ENCODE results near the gene KPNB1. TPM values are rescaled to one million over a fixed set of nuclear protein-coding genes. Genes with fewer than 3 reads are reported as not detected.

KPNB1 gene
- total and polyA plus RNA-seq, 2 of the 8 experiments (the other 6 are each of a cell fraction or from before 2014, with no cell fraction given), result 171 to 625 TPM

DNA sequence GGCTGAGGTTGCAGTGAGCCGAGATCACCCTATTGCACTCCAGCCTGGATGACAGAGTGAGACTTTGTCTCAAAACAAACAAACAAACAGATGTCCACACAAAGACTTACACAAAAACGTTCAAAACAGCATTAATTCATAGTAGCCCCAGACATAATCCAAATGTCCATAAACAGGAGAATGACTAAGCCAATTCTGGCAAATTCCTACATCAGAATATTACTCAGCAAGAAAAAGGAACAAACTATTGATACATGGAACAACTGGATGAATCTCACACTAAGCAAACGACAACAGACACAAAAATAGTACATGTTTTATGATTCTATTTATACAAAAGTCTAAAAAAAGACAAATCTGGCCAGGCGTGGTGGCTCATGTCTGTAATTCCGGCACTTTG is 10.8 kb upstream of the KPNB1 start:
- WGBS, 2 experiments (ENCODE audit: extremely low coverage in 1 of 2, insufficient coverage in 1 of 2, insufficient read length in 1 of 2, insufficient replicate concordance in 2 of 2, low coverage in 1 of 2, low lambda C conversion rate in 2 of 2, missing lambda C conversion rate in 1 of 2), result 90% methylated on average over 5 of the region's 5 CpGs; no CpG with 5 or more reads in 1 of the 2 experiments
- no peak overlapping the region for H3K4ac ChIP-seq (replicated peaks; ENCODE audit: insufficient read length, low read depth, low read length)
- POLR2A ChIA-PET (ENCODE audit: partially characterized antibody), result no interaction called here
- H2BK12ac ChIP-seq (ENCODE audit: low read depth, low read length), result no peak overlapping the region
- no peak overlapping the region for H2BK15ac ChIP-seq (ENCODE audit: low read length)
- TF ChIP-seq BRCA1 (IDR thresholded peaks at IDR 0.05; ENCODE audit: low read depth, low read length) (no peak), RNF2 (IDR thresholded peaks at IDR 0.05; ENCODE audit: borderline replicate concordance, low read depth, low read length, missing control alignments, poor library complexity, severe bottlenecking) (no peak), CHD1 (IDR thresholded peaks at IDR 0.05; ENCODE audit: low read depth, low read length) (no peak), RFX5 (IDR thresholded peaks at IDR 0.05; ENCODE audit: borderline replicate concordance, low read depth, low read length) (no peak), EP300 (IDR thresholded peaks at IDR 0.05; ENCODE audit: borderline replicate concordance in 1 of 2, low read depth in 2 of 2, low read length in 2 of 2) (no peak)
- TF ChIP-seq, protein P1, sequence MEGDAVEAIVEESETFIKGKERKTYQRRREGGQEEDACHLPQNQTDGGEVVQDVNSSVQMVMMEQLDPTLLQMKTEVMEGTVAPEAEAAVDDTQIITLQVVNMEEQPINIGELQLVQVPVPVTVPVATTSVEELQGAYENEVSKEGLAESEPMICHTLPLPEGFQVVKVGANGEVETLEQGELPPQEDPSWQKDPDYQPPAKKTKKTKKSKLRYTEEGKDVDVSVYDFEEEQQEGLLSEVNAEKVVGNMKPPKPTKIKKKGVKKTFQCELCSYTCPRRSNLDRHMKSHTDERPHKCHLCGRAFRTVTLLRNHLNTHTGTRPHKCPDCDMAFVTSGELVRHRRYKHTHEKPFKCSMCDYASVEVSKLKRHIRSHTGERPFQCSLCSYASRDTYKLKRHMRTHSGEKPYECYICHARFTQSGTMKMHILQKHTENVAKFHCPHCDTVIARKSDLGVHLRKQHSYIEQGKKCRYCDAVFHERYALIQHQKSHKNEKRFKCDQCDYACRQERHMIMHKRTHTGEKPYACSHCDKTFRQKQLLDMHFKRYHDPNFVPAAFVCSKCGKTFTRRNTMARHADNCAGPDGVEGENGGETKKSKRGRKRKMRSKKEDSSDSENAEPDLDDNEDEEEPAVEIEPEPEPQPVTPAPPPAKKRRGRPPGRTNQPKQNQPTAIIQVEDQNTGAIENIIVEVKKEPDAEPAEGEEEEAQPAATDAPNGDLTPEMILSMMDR (IDR thresholded peaks at IDR 0.05; ENCODE audit: control extremely low read depth in 1 of 3, insufficient read depth in 1 of 3, low read depth in 1 of 3, low read length in 3 of 3), result no peak
- no peaks in the 10 kb centered on the region for H3K27me3 ChIP-seq (replicated peaks in 1 of 4; ENCODE audit: control insufficient read depth in 3 of 4, extremely low read depth in 1 of 4, insufficient read depth in 3 of 4, low read length in 3 of 4)
- H3K9ac ChIP-seq (replicated peaks in 1 of 4; ENCODE audit: extremely low read depth in 1 of 4, low read depth in 3 of 4, low read length in 3 of 4), result no peak overlapping the region
- H4K20me1 ChIP-seq (replicated peaks in 1 of 2; ENCODE audit: control insufficient read depth in 1 of 2, insufficient read depth in 2 of 2, low read length in 2 of 2), result peaks cover 0 to 2% of the 10 kb centered on the region in 2 experiments
- no peak overlapping the region for H4K8ac ChIP-seq (ENCODE audit: extremely low read depth, insufficient read depth, low read length)
- DNase-seq (ENCODE audit: low read depth in 1 of 2, low spot score in 2 of 2) (no peak), FAIRE-seq (no peak)
- no peak overlapping the region for H3K14ac ChIP-seq (ENCODE audit: insufficient read length)
- H3K36me3 ChIP-seq (ENCODE audit: control insufficient read depth in 2 of 4, insufficient read depth in 4 of 4, low read length in 3 of 4), result no peaks in the 10 kb centered on the region; a peak in 2 of 8 replicates
- no peak overlapping the region for H2AK5ac ChIP-seq (ENCODE audit: low read depth, low read length)
- no peaks in the 10 kb centered on the region for H3K4me1 ChIP-seq (replicated peaks in 1 of 4; ENCODE audit: control insufficient read depth in 3 of 4, insufficient read depth in 4 of 4, low read length in 3 of 4)
- no peak overlapping the region for H2BK5ac ChIP-seq (ENCODE audit: low read depth, low read length)
- H3K56ac ChIP-seq (replicated peaks; ENCODE audit: insufficient read length, low read depth, low read length), result no peak overlapping the region
- H4K5ac ChIP-seq (ENCODE audit: insufficient read length, low read depth, low read length), result no peak overlapping the region
- H3K18ac ChIP-seq (ENCODE audit: extremely low read depth, low read length), result no peak overlapping the region
- no peak overlapping the region for H3K23ac ChIP-seq (ENCODE audit: insufficient read length)
- no peaks in the 10 kb centered on the region for H3K79me1 ChIP-seq (ENCODE audit: low read depth, low read length)
- H3K23me2 ChIP-seq (ENCODE audit: low read depth, low read length), result no peaks in the 10 kb centered on the region
- no peak overlapping the region for H3K4me3 ChIP-seq (ENCODE audit: extremely low read depth in 1 of 4, insufficient read depth in 2 of 4, low read depth in 3 of 4, low read length in 4 of 4)
- no peak overlapping the region for H3K4me2 ChIP-seq (ENCODE audit: insufficient read depth in 1 of 2, low read depth in 2 of 2, low read length in 2 of 2)
- no peaks in the 10 kb centered on the region for H3K79me2 ChIP-seq (ENCODE audit: control insufficient read depth in 1 of 2, insufficient read depth in 2 of 2, low read length in 2 of 2)
- H3K9me3 ChIP-seq (ENCODE audit: insufficient read depth in 2 of 2, low read depth in 1 of 2, low read length in 1 of 2), result no peaks in the 10 kb centered on the region
- CTCF ChIA-PET (ENCODE audit: partially characterized antibody), result interaction anchor here (0.8 kb wide), 1 partner anchor 18 kb away, joined by 3 read pairs; no protein-coding TSS in a partner anchor
- no peak overlapping the region for H2BK20ac ChIP-seq (ENCODE audit: low read length)
- no peak overlapping the region for H3K27ac ChIP-seq (ENCODE audit: low read depth, low read length)
- no peak overlapping the region for H4K91ac ChIP-seq (replicated peaks; ENCODE audit: insufficient read length, low read length)
- no peak overlapping the region for H2BK120ac ChIP-seq (replicated peaks; ENCODE audit: low read depth, low read length)
- no peak overlapping the region for H2AFZ ChIP-seq (ENCODE audit: low read length)
